Endometrium (tissue), 2 donors: Measurements from ENCODE around the gene LCN15.
"Not testable (repeated sequence)": the region's sequence is repeated elsewhere in the genome, so short reads cannot be mapped to it uniquely, and the experiment has no call there.

ENCODE experiments used
- FAIRE-seq: peaks from 2 replicates; lab custom pipeline; 2012; peaks lifted over from hg19 to GRCh38; lab: Jason Lieb, UNC
- donor health status: control.
- donor health status: control.

The LCN15 gene

GRCh38 chr9:136774416-136775045 is 10.2 kb upstream of the LCN15 start:
- no peak for FAIRE-seq

GRCh38 chr9:136773386-136774044 is 9.2 kb upstream of the LCN15 start:
- no peak for FAIRE-seq

- FAIRE-seq: no peak
Observed at GRCh38 chr9:136771907-136772415, 7.6 kb upstream of the LCN15 start.

- no peak for FAIRE-seq
Observed at GRCh38 chr9:136769710-136770191, 5.4 kb upstream of the LCN15 start.

GRCh38 chr9:136766410-136767120 is 2.2 kb upstream of the LCN15 start:
- not testable (repeated sequence) for FAIRE-seq

GRCh38 chr9:136765745-136766409 is 1.6 kb upstream of the LCN15 start:
- FAIRE-seq: not testable (repeated sequence)

- no peak for FAIRE-seq
Observed at GRCh38 chr9:136765041-136765440, 723 bp upstream of the LCN15 start.

- FAIRE-seq: no peak
Observed at GRCh38 chr9:136763649-136764035, 676 bp downstream of the LCN15 start.

GRCh38 chr9:136762915-136763648 is 1.2 kb downstream of the LCN15 start:
- no peak for FAIRE-seq

GRCh38 chr9:136762221-136762691 is 2.1 kb downstream of the LCN15 start:
- no peak for FAIRE-seq

GRCh38 chr9:136761545-136761981 is 2.8 kb downstream of the LCN15 start:
- FAIRE-seq: no peak

- not testable (repeated sequence) for FAIRE-seq
Observed at GRCh38 chr9:136760834-136761544, 3.3 kb downstream of the LCN15 start.

GRCh38 chr9:136760424-136760823 is 3.9 kb downstream of the LCN15 start:
- no peak for FAIRE-seq

- no peak for FAIRE-seq
Observed at GRCh38 chr9:136759436-136760325, 4.6 kb downstream of the LCN15 start.

- no peak for FAIRE-seq
Observed at GRCh38 chr9:136759001-136759400, 5.3 kb downstream of the LCN15 start.

- FAIRE-seq: no peak
Observed at GRCh38 chr9:136757751-136758140, 6.6 kb downstream of the LCN15 start.

GRCh38 chr9:136757328-136757727 is 7.0 kb downstream of the LCN15 start:
- no peak for FAIRE-seq

GRCh38 chr9:136756836-136757235 is 7.5 kb downstream of the LCN15 start:
- no peak for FAIRE-seq

- FAIRE-seq: no peak
Observed at GRCh38 chr9:136756134-136756438, 8.2 kb downstream of the LCN15 start.
